NCI-H460 (cell line): Measurements from ENCODE around the gene HSD17B8. TPM values are rescaled to one million over a fixed set of nuclear protein-coding genes. Genes with fewer than 3 reads are reported as not detected.

Experiments used
- DNase-seq: peaks from one replicate; pipeline ENCODE4 v3.0.0-alpha.2; 2016; ENCODE audit warnings: low read depth; ENCODE audit errors: extremely low read depth
- total RNA-seq: library from RNA; depleted of rRNA; stranded (reverse); fragments of >200 nt; shearing (Covaris generic); gene quantifications from 2 replicates; pipeline ENCODE4 v1.2.3, GENCODE V29; 2014

Gene HSD17B8
- total RNA-seq, 1 experiment from 2014 or later = 10.3 TPM

- DNase-seq = no peak
Observed at GRCh38 chr6:33171016-33171879, 33.2 kb upstream of the HSD17B8 start.

- no peak for DNase-seq
Observed at GRCh38 chr6:33171880-33172687, 32.4 kb upstream of the HSD17B8 start.

- DNase-seq = no peak
Observed at GRCh38 chr6:33172688-33173534, 31.5 kb upstream of the HSD17B8 start.

- DNase-seq = no peak
Observed at GRCh38 chr6:33173535-33174180, 30.8 kb upstream of the HSD17B8 start.

GRCh38 chr6:33174784-33175183 lies 29.7 kb upstream of the HSD17B8 start:
- no peak for DNase-seq

GRCh38 chr6:33175436-33176069 lies 28.9 kb upstream of the HSD17B8 start:
- no peak for DNase-seq

- no peak for DNase-seq
Observed at GRCh38 chr6:33176906-33177305, 27.5 kb upstream of the HSD17B8 start.

GRCh38 chr6:33177552-33178446 lies 26.7 kb upstream of the HSD17B8 start:
- DNase-seq = no peak

GRCh38 chr6:33178755-33179475 lies 25.5 kb upstream of the HSD17B8 start:
- DNase-seq = no peak

GRCh38 chr6:33181141-33181540 lies 23.3 kb upstream of the HSD17B8 start:
- no peak for DNase-seq

- DNase-seq = no peak
Observed at GRCh38 chr6:33183071-33183683, 21.3 kb upstream of the HSD17B8 start.

GRCh38 chr6:33185190-33185589 lies 19.3 kb upstream of the HSD17B8 start:
- DNase-seq = no peak

GRCh38 chr6:33185654-33186187 lies 18.7 kb upstream of the HSD17B8 start:
- no peak for DNase-seq

GRCh38 chr6:33187809-33188208 lies 16.6 kb upstream of the HSD17B8 start:
- DNase-seq = no peak

- DNase-seq = no peak
Observed at GRCh38 chr6:33189164-33189563, 15.3 kb upstream of the HSD17B8 start.

- no peak for DNase-seq
Observed at GRCh38 chr6:33189625-33190448, 14.6 kb upstream of the HSD17B8 start.
